GM10266 (cell line): ENCODE measurements around the gene HAUS8.
"Not testable (repeated sequence)": the region's sequence is repeated elsewhere in the genome, so short reads cannot be mapped to it uniquely, and the experiment has no call there.

ENCODE experiments used
- DNase-seq: peaks from one replicate; pipeline ENCODE4 v3.0.0; 2012; ENCODE audit errors: extremely low spot score
- TF ChIP-seq, protein P1 (sequence below): IDR thresholded peaks from 2 replicates; pipeline ENCODE4 v1.5.1; 2012; ENCODE audit warnings: mild to moderate bottlenecking, low read depth; ENCODE audit not compliant: control insufficient read depth, insufficient read depth; ENCODE audit errors: missing control alignments

Gene HAUS8

DNA sequence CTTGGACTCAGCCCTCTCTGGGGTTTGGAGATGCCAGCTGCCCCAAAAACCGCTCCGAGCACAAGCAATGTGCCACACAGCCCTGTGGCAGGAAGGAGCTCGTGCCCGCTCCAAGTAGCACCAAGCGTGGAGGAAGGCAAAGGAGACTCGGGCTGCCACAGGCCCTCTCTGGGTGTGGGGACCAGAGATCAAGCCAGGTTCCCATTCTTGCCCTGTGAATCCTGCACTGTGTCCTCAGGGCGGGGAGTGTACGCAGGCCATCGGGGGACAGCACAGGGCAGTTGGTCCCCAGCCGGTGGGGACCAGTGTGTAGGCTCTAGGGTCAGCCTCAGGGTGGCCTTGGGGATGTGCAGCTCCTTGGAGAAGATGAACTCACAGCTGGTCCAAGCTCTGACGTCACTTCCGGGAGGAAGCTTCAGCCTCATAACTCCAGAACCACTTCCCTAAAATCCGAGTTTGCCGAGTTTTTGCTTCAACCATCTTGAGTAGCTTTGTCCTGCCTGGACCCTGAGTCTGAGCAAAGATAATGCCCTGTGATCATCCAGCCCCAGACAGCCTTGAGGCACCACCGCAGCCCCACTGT lies 39.3 kb downstream of the HAUS8 start:
- TF ChIP-seq, protein P1, sequence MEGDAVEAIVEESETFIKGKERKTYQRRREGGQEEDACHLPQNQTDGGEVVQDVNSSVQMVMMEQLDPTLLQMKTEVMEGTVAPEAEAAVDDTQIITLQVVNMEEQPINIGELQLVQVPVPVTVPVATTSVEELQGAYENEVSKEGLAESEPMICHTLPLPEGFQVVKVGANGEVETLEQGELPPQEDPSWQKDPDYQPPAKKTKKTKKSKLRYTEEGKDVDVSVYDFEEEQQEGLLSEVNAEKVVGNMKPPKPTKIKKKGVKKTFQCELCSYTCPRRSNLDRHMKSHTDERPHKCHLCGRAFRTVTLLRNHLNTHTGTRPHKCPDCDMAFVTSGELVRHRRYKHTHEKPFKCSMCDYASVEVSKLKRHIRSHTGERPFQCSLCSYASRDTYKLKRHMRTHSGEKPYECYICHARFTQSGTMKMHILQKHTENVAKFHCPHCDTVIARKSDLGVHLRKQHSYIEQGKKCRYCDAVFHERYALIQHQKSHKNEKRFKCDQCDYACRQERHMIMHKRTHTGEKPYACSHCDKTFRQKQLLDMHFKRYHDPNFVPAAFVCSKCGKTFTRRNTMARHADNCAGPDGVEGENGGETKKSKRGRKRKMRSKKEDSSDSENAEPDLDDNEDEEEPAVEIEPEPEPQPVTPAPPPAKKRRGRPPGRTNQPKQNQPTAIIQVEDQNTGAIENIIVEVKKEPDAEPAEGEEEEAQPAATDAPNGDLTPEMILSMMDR: no peak

DNA sequence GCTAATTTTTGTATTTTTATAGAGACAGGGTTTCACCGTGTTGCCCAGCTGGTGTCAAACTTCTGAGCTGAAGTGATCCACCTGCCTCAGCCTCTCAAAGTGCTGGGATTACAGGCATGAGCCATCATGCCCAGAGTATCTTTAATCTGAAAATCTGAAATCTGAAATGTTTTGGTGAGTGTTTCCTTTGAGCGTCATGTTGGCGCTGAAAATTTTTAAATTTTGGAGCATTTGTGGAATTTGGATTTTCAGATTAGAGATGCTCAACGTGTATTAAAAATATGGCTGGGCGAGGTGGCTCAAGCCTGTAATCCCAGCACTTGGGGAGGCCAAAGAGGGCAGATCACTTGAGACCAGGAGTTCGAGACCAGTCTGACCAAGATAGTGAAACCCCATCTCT lies 43.5 kb downstream of the HAUS8 start:
- no peak for DNase-seq
- TF ChIP-seq, protein P1: no peak

More for the DNA sequence above, 39.3 kb downstream of the HAUS8 start:
- no peak for DNase-seq

DNA sequence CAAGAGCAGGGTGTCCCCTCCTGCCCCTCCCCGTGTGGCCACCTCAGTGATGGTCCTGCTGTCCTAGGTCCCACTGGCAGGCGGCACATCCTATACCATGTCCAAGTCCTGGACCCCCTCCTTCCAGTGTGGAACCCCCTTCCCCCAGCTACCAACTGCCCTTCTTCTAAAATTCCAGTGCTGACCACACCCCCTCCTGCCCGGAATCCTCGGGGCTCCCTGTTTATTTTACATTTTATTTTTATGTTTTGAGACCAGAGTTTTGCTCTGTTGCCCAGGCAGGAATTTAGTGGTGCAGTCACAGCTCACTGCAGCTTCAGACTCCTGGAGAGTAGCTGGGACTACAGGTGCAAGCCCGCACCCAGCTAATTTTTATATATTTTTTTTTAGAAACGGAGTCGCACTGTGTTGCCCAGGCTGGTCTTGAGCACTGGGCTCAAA lies 47.7 kb downstream of the HAUS8 start:
- TF ChIP-seq, protein P1: no peak
- no peak for DNase-seq

DNA sequence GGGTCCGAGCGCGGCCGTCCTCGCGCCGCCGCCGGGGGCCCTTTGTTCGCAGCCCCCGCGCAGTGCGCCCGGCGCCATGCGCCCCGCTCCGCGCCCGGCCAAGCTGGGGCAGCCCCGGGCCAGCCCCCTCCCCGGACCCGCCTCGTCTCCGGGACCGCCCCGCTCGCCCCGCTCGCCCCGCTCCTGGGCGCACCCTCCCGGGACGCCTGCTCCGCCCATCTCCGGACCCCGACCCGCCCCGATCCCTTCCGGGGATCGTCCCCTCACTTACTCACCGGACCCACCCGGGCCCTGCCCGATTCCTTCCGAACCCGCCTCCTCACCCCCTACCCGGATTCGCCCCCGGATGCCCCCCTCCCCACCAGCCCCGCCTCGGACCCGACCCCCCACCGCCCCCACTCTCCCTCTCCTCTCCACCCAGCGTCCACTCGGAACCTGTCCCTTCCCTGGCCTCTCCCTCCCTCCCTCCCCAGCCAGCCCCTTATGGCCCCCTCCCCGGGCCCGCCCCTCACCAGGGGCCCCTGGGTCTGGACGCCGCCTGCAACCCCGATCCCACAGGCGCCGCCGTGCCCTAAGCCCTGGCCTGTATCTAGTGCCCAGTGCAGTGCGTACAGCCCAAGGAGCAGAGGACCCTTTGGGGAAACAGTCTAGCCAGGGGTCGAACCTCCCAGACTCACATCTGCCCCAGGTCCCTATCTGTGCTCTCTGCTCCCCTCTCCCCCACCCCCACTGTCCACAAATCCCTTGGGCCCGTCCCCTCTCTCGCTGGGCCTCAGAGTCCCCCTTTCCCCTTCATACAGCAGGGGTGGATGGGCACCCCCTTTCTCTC lies 48.3 kb downstream of the HAUS8 start, which contains the start of gene CPAMD8:
CPAMD8 (minus strand) TSS at position 105 of the 829 bp plus-strand sequence. CDS start 168 bp downstream, outside the sequence.
- TF ChIP-seq, protein P1: no peak
- DNase-seq: no peak

DNA sequence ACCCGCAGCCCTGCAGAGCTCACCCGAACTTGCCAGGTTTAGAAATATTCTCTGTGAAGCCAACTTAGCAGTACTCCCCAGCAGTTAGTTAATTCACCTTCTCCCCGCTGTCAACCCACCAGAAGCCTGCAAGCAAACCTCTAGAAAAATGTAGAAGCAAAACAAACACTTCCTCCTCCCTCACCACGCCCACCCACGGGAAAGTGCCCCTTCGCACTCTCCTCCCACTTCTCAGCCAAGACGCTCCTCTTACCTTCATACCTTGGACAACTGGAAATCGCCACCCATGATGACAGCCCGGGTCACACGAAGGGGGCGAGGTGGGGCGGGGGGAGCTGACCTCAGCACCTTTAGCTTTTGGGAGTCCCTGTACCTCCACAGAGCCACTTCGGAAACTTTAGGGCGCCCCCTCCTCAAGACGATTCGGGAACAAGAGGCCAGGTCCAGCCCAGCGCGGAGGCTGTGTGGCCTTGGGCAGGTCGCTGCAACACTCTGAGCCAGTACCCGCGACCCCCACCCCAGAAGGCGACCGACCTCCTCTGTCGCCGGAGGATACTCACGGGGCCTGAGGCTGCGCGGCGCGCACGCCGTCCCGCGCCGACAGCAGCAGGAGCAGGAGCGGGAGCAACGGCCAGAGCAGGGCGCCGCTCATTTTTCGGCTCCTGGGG lies 49.1 kb downstream of the HAUS8 start:
- TF ChIP-seq, protein P1: no peak
- DNase-seq: no peak

DNA sequence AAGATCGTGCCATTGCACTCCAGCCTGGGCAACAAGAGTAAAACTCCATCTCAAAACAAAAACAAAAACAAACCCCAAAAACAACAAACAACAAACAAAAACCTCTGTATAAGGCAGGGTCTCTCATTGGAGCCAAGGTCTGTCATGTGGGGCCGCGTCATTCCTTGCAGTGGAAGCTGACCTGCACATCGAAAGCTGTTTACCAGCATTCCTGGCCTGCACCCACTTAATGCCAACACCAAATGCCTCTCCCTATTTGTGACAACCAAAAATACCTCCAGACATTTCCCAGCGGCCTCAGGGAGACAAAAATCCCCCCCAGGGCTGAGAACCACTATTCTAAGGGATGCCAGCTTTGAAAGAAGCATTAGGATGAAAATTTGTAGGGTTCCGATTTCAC lies 49.9 kb downstream of the HAUS8 start:
- DNase-seq: no peak
- TF ChIP-seq, protein P1: no peak

DNA sequence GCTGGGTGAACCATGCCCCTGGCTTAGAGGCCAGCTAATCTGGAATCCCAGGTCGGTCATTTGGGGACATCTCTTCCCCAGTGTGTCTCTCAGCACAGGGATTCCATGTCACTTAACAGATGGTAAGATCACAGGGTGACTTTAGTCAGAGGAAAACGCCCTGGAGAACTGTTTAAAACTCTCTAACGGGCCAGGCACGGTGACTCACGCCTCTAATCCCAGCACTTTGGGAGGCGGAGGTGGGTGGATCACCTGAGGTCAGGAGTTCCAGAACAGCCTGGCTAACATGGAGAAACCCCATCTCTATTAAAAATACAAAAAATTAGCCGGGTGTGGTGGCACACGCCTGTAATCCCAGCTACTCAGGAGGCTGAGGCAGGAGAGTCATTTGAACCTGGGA lies 50.3 kb downstream of the HAUS8 start:
- not testable (repeated sequence) for DNase-seq
